GM19395 (cell line): ENCODE results near the gene CCL11.
"Not testable (repeated sequence)": the region's sequence is repeated elsewhere in the genome, so short reads cannot be mapped to it uniquely, and the experiment has no call there.

Source experiments
- ATAC-seq: cut with Tn5 transposase; IDR thresholded peaks from one replicate; pipeline ENCODE4 v1.9.1; 2021; ENCODE audit warnings: mild to moderate bottlenecking, moderate library complexity; ENCODE audit not compliant: unreplicated experiment

The CCL11 gene

DNA sequence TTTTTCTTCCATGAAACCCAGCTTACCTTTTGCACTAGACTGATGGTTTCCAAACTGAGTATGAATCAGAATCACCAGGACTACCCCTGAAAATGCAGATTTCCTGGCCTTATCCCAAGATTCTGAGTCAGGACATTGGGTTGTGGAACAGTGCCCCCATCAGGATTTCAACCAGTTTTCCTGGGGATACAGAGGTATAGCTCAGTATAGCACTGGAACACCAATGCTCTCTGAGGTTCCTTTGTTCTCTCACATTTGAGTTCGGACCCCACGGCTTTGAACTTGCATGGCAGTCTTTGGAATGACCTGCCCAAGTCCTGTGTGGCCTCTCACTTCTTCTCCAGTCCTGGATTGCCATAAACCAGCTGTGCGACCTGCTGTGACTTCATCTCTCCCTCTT is 20.9 kb downstream of the CCL11 start:
- no peak for ATAC-seq

DNA sequence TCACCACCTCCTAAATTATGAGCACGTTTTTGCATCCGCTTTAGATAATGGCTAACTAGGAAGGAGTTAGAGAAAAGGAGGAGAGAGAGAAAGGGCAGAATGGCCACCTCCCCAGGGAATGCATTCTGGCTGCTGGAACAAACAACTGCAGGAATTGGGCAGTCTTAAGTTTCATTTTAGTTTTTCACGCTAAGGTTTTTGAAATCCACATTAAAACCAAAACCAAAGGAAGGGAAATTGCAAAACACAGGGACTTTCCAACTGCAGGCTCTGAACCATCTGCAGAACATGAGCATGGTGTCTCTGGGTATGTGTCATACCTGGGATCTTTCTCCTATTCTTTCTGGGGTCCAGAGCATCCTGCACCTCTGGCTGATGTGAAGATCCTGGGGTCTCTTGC is 21.6 kb downstream of the CCL11 start:
- no peak for ATAC-seq

DNA sequence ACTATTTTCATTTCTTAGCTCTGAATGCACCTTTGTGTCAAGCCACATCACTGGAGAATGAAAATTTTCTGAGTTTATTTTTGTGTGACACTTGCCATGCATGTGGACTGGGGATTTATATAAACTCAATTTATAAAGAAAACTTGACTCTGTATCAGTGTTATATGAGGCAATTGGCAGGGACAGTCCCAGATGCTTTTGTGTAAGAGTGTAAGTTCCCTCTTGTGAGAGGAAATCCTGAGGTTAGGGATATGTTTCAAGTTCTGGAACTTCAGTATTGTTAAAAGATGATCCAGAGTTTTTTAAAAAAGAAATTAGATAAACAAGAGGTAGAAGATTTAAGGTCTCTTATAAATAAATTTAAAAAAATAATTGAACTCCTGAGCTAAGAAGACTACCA is 22.8 kb downstream of the CCL11 start:
- no peak for ATAC-seq

DNA sequence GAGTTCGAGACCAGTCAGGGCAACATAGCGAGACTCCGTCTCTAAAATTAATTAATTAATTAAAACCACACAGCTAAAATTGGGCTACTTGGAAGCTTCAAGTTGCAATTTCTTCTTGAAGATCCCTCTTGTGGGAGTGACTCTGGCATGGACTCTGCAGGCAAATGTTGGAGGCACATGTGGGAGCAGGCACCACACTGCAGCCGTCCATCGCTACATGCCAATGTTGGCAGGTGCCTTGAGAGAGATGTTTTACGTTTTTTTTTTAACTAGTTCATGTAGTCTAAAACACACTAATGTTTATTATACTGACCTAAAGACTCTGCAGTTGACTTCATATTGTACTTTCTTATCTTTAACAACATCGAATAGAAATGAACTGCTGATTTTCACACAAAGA is 25.7 kb downstream of the CCL11 start:
- ATAC-seq = no peak

DNA sequence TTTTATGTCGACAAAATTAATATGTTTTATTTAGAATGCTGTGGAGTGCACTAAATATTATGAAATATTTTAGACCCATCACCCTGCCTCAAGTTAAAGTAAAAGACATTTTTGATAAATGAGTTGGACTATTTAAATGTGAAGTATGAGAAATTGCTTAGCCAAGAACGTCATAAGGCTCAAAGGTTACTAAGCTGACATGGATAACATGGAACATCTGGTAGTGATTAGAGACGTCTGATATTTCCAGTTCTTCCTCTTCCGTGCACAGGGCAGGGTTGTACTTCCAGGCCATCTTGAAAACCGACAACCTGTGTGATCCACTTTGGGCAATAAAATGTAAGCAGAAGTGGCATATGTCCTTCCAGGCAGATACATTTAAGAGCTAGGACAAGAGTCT is 26.5 kb downstream of the CCL11 start:
- ATAC-seq = no peak

DNA sequence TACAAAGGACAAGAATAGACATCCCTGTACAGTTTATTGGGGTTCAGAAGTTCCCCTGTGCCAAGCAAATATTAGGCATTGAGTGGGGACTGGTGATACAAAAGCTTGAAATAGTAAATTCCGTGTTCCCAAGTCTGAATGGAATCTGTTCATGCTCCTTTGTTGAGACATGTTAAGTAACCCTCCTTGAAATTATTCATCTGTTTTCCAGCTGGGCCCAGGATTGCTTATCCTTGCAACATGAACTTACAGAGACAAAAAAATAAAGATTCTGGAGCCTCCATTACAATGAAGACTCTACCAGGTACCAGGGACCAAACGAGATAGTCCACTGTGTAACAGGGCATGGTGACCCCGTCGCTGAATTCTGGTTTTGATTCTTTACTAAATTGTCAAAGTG is 27.6 kb downstream of the CCL11 start:
- no peak for ATAC-seq

DNA sequence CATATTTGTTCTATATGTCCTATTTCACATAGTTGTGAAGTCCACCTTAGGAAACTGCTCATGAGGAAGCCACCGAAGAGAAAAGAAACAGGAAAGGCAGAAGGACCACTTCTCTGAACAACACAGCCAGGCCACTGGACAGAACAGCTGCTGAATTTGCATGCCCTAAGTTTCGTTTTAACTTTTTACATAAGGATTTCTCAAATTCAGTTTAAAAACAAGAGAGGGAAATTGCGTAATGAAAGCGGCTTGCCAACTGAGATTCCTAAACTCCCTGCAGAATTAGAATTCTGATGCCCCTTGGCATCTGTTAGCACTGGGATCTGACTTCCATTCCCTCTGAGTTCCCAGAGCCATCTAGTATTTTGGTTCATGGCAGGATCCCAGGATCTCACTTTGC is 28.7 kb downstream of the CCL11 start:
- no peak for ATAC-seq

DNA sequence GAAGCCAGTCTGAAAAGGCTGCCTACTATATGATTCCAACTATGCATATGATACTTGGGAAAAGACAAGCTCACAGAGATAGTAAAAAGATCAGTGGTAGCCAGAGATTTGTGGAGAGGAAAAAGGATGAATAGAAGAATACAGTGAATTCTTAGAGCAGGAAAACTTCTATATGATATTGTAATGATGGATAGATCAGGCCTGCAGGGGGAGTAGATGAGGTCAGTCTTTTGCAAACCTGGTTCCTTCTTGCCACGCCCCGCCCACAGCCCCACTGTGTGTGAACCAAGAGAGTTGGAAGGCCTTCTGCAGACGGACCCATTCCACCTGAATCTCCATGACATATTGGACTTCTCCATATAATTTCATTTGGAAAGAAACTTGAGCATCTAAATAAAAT is 32.9 kb downstream of the CCL11 start:
- no peak for ATAC-seq

DNA sequence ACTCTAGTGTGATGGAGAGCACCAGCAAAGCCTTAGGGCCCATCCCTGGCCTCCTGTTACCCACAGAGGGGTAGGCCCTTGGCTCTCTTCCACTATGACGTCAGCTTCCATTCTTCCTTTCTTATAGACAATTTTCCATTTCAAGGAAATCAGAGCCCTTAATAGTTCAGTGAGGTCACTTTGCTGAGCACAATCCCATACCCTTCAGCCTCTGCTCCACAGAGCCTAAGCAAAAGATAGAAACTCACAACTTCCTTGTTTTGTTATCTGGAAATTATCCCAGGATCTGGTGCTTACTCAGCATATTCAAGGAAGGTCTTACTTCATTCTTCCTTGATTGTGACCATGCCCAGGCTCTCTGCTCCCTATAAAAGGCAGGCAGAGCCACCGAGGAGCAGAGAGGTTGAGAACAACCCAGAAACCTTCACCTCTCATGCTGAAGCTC is 33.5 kb downstream of the CCL11 start, which contains the start of gene CCL8:
TSS of gene CCL8 (plus strand) at position 397 of the 445 bp plus-strand sequence. CDS start 67 bp downstream, outside the sequence.
- no peak for ATAC-seq

DNA sequence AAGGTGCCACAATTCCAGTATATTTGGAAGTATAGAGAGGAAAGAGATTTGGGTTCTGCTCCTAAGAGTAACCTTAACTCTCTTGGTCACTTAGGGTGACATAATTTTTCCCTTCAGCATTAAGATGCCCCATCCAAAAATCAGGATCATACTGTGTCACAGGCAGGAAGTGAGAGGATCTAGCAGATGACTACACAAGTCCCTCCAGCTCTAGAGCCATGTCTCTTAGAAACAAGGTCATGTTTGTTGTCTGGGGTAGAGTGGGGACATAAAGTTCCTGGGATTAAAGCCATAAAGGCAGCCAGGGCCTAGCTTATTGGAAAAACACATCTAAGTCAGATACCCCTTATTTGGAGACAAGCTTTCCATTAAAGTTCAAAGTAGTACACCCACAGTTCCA is 36.4 kb downstream of the CCL11 start:
- no peak for ATAC-seq

DNA sequence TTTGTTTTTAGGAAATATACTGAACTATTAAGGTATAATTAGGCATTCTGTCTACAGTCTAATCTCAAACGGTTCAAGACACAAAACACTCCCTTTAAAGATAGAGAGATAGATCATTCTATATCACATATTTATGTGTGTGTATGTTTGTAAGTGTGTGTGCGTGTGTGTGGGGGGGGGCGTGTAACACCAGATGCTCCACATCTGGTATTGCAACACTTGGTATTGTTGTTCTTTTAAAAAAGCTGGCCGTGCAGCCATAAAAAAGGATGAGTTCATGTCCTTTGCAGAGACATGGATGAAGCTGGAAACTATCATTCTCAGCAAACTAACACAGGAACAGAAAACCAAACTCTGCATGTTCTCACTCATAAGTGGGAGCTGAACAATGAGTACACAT is 42.0 kb downstream of the CCL11 start:
- ATAC-seq = not testable (repeated sequence)

DNA sequence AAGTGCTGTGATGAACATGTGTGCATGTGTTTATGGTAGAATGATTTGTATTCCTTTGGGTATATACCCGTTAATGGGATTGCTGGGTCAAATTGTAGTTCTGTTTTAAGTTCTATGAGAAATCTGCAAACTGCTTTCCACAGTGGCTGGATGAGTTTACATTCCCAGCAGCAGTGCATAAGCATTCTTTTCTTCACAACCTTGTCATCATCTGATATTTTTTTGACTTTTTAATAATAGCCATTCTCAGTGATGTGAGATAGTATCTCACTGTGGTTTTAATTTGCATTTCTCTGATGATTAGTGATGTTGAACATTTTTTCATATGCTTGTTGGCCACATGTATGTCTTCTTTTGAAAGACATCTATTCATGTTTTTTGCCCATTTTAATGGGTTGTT is 52.2 kb downstream of the CCL11 start:
- no peak for ATAC-seq
